Neural cell (in vitro differentiated cells): Measurements from ENCODE around the gene PRKCA.

ENCODE experiments used
- EP300 ChIP-seq: fragments of 450-650 bp; conservative IDR thresholded peaks from 2 replicates; pipeline ENCODE4 v1.6.1; 2014; ENCODE audit warnings: antibody characterized with exemption, mild to moderate bottlenecking, moderate library complexity; ENCODE audit not compliant: poor library complexity, severe bottlenecking
- POLR2AphosphoS5 ChIP-seq: IDR thresholded peaks from 2 replicates; pipeline ENCODE4 v1.6.1; 2012
- RAD21 ChIP-seq: fragments of 450-650 bp; conservative IDR thresholded peaks from 2 replicates; pipeline ENCODE4 v1.6.1; 2014; ENCODE audit warnings: antibody characterized with exemption, mild to moderate bottlenecking, moderate library complexity
- TF ChIP-seq, protein P1 (sequence below): fragments of 450-650 bp; IDR thresholded peaks from 2 replicates; pipeline ENCODE4 v1.5.1; 2014; ENCODE audit warnings: antibody characterized with exemption, mild to moderate bottlenecking, moderate library complexity; ENCODE audit not compliant: poor library complexity, severe bottlenecking

DNA sequence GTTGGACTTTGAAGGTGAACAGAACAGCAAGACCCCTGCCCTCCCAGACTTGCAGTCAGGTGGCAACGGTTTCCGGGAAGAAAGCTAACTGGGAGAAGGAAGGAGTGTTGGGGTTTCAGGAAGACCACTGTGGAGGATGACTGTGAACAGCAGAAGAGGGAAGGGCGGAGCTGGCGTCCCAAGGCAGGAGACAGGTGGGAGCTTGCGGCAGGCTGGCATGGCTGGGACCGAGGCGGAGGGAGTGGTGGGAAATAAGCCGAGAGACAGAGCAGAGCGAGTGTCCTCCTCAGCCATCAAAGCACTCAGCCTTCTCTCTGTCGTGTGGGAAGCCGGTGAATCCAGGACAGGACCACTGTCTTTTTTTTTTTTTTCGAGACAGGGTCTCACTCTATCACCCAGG lies 424.0 kb downstream of the PRKCA start:
- TF ChIP-seq, protein P1, sequence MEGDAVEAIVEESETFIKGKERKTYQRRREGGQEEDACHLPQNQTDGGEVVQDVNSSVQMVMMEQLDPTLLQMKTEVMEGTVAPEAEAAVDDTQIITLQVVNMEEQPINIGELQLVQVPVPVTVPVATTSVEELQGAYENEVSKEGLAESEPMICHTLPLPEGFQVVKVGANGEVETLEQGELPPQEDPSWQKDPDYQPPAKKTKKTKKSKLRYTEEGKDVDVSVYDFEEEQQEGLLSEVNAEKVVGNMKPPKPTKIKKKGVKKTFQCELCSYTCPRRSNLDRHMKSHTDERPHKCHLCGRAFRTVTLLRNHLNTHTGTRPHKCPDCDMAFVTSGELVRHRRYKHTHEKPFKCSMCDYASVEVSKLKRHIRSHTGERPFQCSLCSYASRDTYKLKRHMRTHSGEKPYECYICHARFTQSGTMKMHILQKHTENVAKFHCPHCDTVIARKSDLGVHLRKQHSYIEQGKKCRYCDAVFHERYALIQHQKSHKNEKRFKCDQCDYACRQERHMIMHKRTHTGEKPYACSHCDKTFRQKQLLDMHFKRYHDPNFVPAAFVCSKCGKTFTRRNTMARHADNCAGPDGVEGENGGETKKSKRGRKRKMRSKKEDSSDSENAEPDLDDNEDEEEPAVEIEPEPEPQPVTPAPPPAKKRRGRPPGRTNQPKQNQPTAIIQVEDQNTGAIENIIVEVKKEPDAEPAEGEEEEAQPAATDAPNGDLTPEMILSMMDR, result no peak
- no peak for TF ChIP-seq RAD21
- no peak for TF ChIP-seq POLR2AphosphoS5
- TF ChIP-seq EP300, result no peak
